K562 (cell line): ENCODE measurements around the gene BCL2A1. TPM values are rescaled to one million over a fixed set of nuclear protein-coding genes. Genes with fewer than 3 reads are reported as not detected.

Source experiments
- ATF1 ChIP-seq, 2 experiments: fragments of 450-650 bp in 1 of 2; IDR thresholded peaks; 2 replicates each; pipeline ENCODE4 v1.6.1; 2016; ENCODE audit warnings: missing compliant biosample characterization in 1 of 2, missing genetic modification characterization in 1 of 2
- CCNT2 ChIP-seq: IDR thresholded peaks from 2 replicates; pipeline ENCODE4 v1.6.1; 2011; ENCODE audit warnings: borderline replicate concordance, low read depth, mild to moderate bottlenecking, moderate library complexity, mixed read lengths, low read length; ENCODE audit not compliant: insufficient read length; ENCODE audit errors: extremely low read depth
- EP300 ChIP-seq: IDR thresholded peaks from 2 replicates; pipeline ENCODE4 v1.6.1; 2012; ENCODE audit warnings: low read length, improper control_type of control experiment
- HNRNPL ChIP-seq: fragments of 200-400 bp; formaldehyde crosslinking; IDR thresholded peaks from 2 replicates; pipeline ENCODE4 v1.6.1; 2017; ENCODE audit warnings: low read depth, mild to moderate bottlenecking, low read length
- JUNB ChIP-seq: fragments of 450-650 bp; formaldehyde crosslinking; conservative IDR thresholded peaks from 2 replicates; pipeline ENCODE4 v1.4.0; 2020; ENCODE audit warnings: mild to moderate bottlenecking
- PRPF4 ChIP-seq: fragments of 200-400 bp; formaldehyde crosslinking; IDR thresholded peaks from one replicate; pipeline ENCODE4 v1.6.1; 2017; ENCODE audit warnings: low read length, low read depth, mild to moderate bottlenecking; ENCODE audit not compliant: insufficient read depth, poor library complexity, severe bottlenecking
- SIX5 ChIP-seq, 2 experiments: IDR thresholded peaks; 2 replicates each; pipeline ENCODE4 v1.6.1; 2011; ENCODE audit warnings: low read length in 2 of 2, borderline replicate concordance in 1 of 2, low read depth in 1 of 2, mild to moderate bottlenecking in 1 of 2, moderate library complexity in 1 of 2; ENCODE audit not compliant: insufficient read depth in 1 of 2
- SRSF9 ChIP-seq: fragments of 200-400 bp; formaldehyde crosslinking; IDR thresholded peaks from 2 replicates; pipeline ENCODE4 v1.6.1; 2017; ENCODE audit warnings: low read depth, low read length, borderline replicate concordance
- TAF1 ChIP-seq: IDR thresholded peaks from 2 replicates; pipeline ENCODE4 v1.6.1; 2011; ENCODE audit warnings: mild to moderate bottlenecking, low read length, moderate library complexity; ENCODE audit not compliant: insufficient read depth, control insufficient read depth, severe bottlenecking; ENCODE audit errors: extremely low read depth
- ZBTB1 ChIP-seq: sonication (generic); formaldehyde crosslinking; IDR thresholded peaks from 2 replicates; pipeline ENCODE4 v1.8.1; 2023; ENCODE audit warnings: missing genetic modification reagents, low read depth, mild to moderate bottlenecking, borderline replicate concordance
- ZC3H4 ChIP-seq: sonication (generic); formaldehyde crosslinking; IDR thresholded peaks from 2 replicates; pipeline ENCODE4 v1.9.0; 2021; ENCODE audit warnings: missing genetic modification reagents, borderline replicate concordance
- ZNF23 ChIP-seq: fragments of 250-450 bp; sonication (Bioruptor Pico); IDR thresholded peaks from 2 replicates; pipeline ENCODE4 v1.4.0; 2020; ENCODE audit warnings: mild to moderate bottlenecking
- polyA plus RNA-seq, 8 experiments: library from polyadenylated mRNA; depleted of rRNA in 4 of 8; stranded (reverse) in 5 of 8; unstranded in 3 of 8; fragments of >200 nt; fragmentation: Nextera tagmentation in 2 of 8; fragmentation: Illumina TruSeq in 1 of 8; extraction: Ambion mirVana in 2 of 8; extraction: Trizol in 1 of 8; gene quantifications; 2 replicates each; pipeline versions ENCODE4 v1.2.1 to v1.2.3, GENCODE V29; 2011 to 2014; ENCODE audit warnings: inconsistent platforms in 1 of 8, missing spikeins in 1 of 8
- total RNA-seq, 7 experiments: library from RNA; depleted of rRNA in 6 of 7; stranded (reverse); fragments of >200 nt in 6 of 7; fragmentation: Illumina TruSeq in 2 of 7; extraction: Trizol in 2 of 7; gene quantifications; 2 replicates each; pipeline versions ENCODE4 v1.2.1 to v1.2.3, GENCODE V29; 2011 to 2021; ENCODE audit warnings: low replicate concordance in 1 of 7
- TF ChIP-seq, protein P1 (sequence below), 2 experiments: fragments of 450-650 bp; IDR thresholded peaks; 2 replicates each; pipeline ENCODE4 v1.6.1; 2018; ENCODE audit warnings: mild to moderate bottlenecking in 2 of 2, low read depth in 1 of 2; ENCODE audit not compliant: partially characterized antibody in 2 of 2
- TF ChIP-seq, protein P2 (sequence below): fragments of 250-450 bp; sonication (Bioruptor Pico); IDR thresholded peaks from 2 replicates; pipeline ENCODE4 v1.5.0; 2022; ENCODE audit warnings: mild to moderate bottlenecking
- TF ChIP-seq, protein P3 (sequence below): IDR thresholded peaks from 3 replicates; pipeline ENCODE4 v1.6.1; 2011; ENCODE audit warnings: borderline replicate concordance, mild to moderate bottlenecking; ENCODE audit not compliant: insufficient read length, insufficient read depth
- TF ChIP-seq, protein P4 (sequence below): sonication (generic); formaldehyde crosslinking; IDR thresholded peaks from 2 replicates; pipeline ENCODE4 v1.8.0; 2022; ENCODE audit warnings: missing genetic modification reagents, mild to moderate bottlenecking, moderate library complexity, borderline replicate concordance

The BCL2A1 gene
- total and polyA plus RNA-seq, 9 of the 15 experiments (the other 6 are each of a cell fraction or from before 2014, with no cell fraction given): 0.11 to 1.2 (median 0.25) TPM; not detected in 4

DNA sequence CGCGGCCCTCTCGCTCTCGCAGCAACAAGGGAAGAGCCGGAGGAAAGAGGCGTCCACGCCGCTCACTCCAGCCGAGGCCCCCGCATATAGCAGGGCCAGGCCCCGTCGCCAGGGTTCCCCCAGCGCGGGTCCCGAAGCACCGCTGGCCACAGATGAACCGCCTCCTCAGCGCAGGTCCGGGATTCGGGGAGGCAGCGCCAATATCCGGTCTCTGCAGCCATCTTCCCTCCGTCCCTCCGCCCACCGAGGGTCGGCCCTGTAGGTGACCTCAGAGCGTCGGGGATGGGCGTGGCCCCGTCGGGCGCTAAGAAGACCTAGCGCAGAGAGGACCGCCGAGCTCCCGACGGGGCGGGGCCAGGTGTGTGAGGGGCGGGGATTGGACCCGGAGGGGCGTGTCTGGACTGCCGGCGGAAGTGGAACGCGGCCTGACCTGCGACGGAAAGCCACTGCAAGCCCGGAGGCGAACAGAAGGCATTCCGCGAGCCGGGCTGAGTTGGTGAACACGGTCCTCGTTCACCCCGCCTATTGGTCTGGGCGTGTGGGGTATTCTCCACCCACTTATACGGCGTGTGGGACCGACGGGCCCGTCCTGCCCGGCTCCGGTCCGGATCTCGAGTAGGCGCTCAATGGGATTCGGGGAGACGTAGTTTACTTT, 47.4 kb downstream of the BCL2A1 start (continued):
- TF ChIP-seq, protein P1, sequence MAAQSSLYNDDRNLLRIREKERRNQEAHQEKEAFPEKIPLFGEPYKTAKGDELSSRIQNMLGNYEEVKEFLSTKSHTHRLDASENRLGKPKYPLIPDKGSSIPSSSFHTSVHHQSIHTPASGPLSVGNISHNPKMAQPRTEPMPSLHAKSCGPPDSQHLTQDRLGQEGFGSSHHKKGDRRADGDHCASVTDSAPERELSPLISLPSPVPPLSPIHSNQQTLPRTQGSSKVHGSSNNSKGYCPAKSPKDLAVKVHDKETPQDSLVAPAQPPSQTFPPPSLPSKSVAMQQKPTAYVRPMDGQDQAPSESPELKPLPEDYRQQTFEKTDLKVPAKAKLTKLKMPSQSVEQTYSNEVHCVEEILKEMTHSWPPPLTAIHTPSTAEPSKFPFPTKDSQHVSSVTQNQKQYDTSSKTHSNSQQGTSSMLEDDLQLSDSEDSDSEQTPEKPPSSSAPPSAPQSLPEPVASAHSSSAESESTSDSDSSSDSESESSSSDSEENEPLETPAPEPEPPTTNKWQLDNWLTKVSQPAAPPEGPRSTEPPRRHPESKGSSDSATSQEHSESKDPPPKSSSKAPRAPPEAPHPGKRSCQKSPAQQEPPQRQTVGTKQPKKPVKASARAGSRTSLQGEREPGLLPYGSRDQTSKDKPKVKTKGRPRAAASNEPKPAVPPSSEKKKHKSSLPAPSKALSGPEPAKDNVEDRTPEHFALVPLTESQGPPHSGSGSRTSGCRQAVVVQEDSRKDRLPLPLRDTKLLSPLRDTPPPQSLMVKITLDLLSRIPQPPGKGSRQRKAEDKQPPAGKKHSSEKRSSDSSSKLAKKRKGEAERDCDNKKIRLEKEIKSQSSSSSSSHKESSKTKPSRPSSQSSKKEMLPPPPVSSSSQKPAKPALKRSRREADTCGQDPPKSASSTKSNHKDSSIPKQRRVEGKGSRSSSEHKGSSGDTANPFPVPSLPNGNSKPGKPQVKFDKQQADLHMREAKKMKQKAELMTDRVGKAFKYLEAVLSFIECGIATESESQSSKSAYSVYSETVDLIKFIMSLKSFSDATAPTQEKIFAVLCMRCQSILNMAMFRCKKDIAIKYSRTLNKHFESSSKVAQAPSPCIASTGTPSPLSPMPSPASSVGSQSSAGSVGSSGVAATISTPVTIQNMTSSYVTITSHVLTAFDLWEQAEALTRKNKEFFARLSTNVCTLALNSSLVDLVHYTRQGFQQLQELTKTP (IDR thresholded peaks at IDR 0.05; ENCODE audit: low read depth in 1 of 2, partially characterized antibody in 2 of 2): no peak
- no peak for TF ChIP-seq ZNF23 (CRISPR knock-in tag)
- TF ChIP-seq ZBTB1 (CRISPR knock-in tag): no peak
- no peak for TF ChIP-seq SRSF9
- TF ChIP-seq, protein P2, sequence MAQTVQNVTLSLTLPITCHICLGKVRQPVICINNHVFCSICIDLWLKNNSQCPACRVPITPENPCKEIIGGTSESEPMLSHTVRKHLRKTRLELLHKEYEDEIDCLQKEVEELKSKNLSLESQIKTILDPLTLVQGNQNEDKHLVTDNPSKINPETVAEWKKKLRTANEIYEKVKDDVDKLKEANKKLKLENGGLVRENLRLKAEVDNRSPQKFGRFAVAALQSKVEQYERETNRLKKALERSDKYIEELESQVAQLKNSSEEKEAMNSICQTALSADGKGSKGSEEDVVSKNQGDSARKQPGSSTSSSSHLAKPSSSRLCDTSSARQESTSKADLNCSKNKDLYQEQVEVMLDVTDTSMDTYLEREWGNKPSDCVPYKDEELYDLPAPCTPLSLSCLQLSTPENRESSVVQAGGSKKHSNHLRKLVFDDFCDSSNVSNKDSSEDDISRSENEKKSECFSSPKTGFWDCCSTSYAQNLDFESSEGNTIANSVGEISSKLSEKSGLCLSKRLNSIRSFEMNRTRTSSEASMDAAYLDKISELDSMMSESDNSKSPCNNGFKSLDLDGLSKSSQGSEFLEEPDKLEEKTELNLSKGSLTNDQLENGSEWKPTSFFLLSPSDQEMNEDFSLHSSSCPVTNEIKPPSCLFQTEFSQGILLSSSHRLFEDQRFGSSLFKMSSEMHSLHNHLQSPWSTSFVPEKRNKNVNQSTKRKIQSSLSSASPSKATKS (CRISPR knock-in tag): 0 out of 2 replicates have a peak, but pooled peaks have one; percentile 47
- TF ChIP-seq EP300: no peak
- no peak for TF ChIP-seq SIX5 (IDR thresholded peaks at IDR 0.05; ENCODE audit: borderline replicate concordance in 1 of 2, insufficient read depth in 1 of 2, low read depth in 1 of 2, low read length in 2 of 2)
- TF ChIP-seq HNRNPL: no peak
- TF ChIP-seq ATF1 (CRISPR knock-in tag; IDR thresholded peaks at IDR 0.05): peak; percentile 34; the same call in 1 of the 2 replicates
- peak; percentile 81 for TF ChIP-seq ATF1 (tag; IDR thresholded peaks at IDR 0.05)
- TF ChIP-seq CCNT2: peak; percentile 36
- TF ChIP-seq PRPF4: no peak
- TF ChIP-seq TAF1: peak; percentile 84
- TF ChIP-seq, protein P3, sequence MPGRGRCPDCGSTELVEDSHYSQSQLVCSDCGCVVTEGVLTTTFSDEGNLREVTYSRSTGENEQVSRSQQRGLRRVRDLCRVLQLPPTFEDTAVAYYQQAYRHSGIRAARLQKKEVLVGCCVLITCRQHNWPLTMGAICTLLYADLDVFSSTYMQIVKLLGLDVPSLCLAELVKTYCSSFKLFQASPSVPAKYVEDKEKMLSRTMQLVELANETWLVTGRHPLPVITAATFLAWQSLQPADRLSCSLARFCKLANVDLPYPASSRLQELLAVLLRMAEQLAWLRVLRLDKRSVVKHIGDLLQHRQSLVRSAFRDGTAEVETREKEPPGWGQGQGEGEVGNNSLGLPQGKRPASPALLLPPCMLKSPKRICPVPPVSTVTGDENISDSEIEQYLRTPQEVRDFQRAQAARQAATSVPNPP: no peak
- TF ChIP-seq, protein P4, sequence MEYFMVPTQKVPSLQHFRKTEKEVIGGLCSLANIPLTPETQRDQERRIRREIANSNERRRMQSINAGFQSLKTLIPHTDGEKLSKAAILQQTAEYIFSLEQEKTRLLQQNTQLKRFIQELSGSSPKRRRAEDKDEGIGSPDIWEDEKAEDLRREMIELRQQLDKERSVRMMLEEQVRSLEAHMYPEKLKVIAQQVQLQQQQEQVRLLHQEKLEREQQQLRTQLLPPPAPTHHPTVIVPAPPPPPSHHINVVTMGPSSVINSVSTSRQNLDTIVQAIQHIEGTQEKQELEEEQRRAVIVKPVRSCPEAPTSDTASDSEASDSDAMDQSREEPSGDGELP: peak; percentile 70
- TF ChIP-seq JUNB (CRISPR knock-in tag): no peak
- TF ChIP-seq ZC3H4 (CRISPR knock-in tag): no peak
